Measurements from ENCODE around the gene SRP54. TPM values are rescaled to one million over a fixed set of nuclear protein-coding genes. Genes with fewer than 3 reads are reported as not detected.

Gene SRP54
- total RNA-seq, 1 donor from 2014 or later, result 74.0 TPM

DNA sequence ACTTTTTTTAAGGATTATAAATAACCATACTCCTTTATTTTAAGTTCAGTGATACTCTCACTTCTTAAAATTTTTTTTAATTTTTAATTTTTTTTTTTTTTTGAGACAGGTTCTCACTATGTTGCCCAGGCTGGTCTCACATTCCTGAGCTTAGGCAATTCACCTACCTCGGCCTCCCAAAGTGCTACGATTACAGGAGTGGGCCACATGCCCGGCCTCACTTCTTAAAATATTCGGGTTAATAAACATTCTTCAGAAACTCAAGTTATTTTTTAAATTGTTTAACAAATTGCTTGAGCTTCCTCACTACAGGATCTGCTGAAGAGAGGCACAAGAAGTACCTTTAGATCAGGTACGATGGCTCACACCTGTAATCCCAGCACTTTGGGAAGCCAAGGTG is 4.3 kb upstream of the SRP54 start:
- DNase-seq (ENCODE audit: low read depth) (no peak), FAIRE-seq (no peak)
- Histone ChIP-seq H4K20me1 (ENCODE audit: insufficient read depth, low read length) (no peaks in the 10 kb centered on the region), H2AFZ (ENCODE audit: low read depth, low read length) (no peak overlapping the region), H3K9me3 (ENCODE audit: insufficient read depth, low read depth, low read length) (no peaks in the 10 kb centered on the region), H3K27me3 (ENCODE audit: insufficient read depth, low read length) (no peaks in the 10 kb centered on the region), H3K4me1 (ENCODE audit: insufficient read depth, low read length) (no peaks in the 10 kb centered on the region), H3K4me2 (ENCODE audit: low read length) (no peak overlapping the region), H3K36me3 (ENCODE audit: insufficient read depth, low read length) (no peaks in the 10 kb centered on the region), H3K4me3 (ENCODE audit: insufficient read depth, low read depth, low read length) (no peak overlapping the region), H3K27ac (ENCODE audit: low read depth, low read length) (no peak overlapping the region), H3K9ac (ENCODE audit: low read length) (no peak overlapping the region), H3K79me2 (ENCODE audit: insufficient read depth, low read length) (peaks cover 50% of the 10 kb centered on the region)
- Mint-ChIP-seq H3K27me3 (ENCODE audit: low read depth, unreplicated experiment) (no peaks in the 10 kb centered on the region), H3K9me3 (ENCODE audit: unreplicated experiment) (no peaks in the 10 kb centered on the region), H3K27ac (ENCODE audit: unreplicated experiment) (no peak overlapping the region), H3K36me3 (ENCODE audit: low read depth, unreplicated experiment) (no peaks in the 10 kb centered on the region), H3K4me1 (ENCODE audit: low read depth, unreplicated experiment) (no peaks in the 10 kb centered on the region), H3K4me3 (ENCODE audit: unreplicated experiment) (no peak overlapping the region)
- TF ChIP-seq, protein P1, sequence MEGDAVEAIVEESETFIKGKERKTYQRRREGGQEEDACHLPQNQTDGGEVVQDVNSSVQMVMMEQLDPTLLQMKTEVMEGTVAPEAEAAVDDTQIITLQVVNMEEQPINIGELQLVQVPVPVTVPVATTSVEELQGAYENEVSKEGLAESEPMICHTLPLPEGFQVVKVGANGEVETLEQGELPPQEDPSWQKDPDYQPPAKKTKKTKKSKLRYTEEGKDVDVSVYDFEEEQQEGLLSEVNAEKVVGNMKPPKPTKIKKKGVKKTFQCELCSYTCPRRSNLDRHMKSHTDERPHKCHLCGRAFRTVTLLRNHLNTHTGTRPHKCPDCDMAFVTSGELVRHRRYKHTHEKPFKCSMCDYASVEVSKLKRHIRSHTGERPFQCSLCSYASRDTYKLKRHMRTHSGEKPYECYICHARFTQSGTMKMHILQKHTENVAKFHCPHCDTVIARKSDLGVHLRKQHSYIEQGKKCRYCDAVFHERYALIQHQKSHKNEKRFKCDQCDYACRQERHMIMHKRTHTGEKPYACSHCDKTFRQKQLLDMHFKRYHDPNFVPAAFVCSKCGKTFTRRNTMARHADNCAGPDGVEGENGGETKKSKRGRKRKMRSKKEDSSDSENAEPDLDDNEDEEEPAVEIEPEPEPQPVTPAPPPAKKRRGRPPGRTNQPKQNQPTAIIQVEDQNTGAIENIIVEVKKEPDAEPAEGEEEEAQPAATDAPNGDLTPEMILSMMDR (IDR thresholded peaks at IDR 0.05; ENCODE audit: insufficient read depth, low read depth, low read length), result no peak
- no peak for TF ChIP-seq EZH2 (IDR thresholded peaks at IDR 0.05; ENCODE audit: insufficient read depth, low read length)

DNA sequence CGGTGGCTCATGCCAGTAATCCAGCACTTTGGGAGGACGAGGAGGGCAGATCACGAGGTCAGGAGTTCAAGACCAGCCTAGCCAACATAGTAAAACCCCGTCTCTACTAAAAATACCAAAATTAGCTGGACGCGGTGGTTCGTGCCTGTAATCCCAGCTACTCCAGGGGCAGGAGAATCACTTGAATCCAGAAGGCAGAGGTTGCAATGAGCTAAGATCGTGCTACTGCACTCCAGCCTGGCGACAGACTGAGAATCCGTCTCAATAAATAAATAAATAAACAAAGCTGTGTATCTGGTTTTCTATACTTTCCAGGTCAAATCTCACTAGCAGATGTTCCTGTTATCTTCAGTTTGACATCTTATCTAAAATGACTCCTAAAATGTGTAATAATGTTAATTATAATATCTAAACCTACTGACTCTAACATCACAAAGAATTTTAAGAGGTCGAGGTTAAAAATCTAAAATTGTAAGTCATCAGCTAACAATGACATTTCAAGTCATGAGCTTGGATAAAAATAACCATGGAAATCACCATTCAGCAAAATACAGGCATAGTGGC is 2.4 kb upstream of the SRP54 start:
- no peak for FAIRE-seq
- peak overlapping the region; percentile 99 for H3K27ac ChIP-seq (ENCODE audit: low read depth, low read length)
- H3K9ac ChIP-seq (ENCODE audit: low read length), result peak overlapping the region; percentile 95

More for the DNA sequence above, 2.4 kb upstream of the SRP54 start:
- Mint-ChIP-seq H3K4me1 (ENCODE audit: low read depth, unreplicated experiment) (peaks cover 9% of the 10 kb centered on the region), H3K36me3 (ENCODE audit: low read depth, unreplicated experiment) (no peaks in the 10 kb centered on the region), H3K9me3 (ENCODE audit: unreplicated experiment) (no peaks in the 10 kb centered on the region), H3K27ac (ENCODE audit: unreplicated experiment) (no peak overlapping the region), H3K27me3 (ENCODE audit: low read depth, unreplicated experiment) (no peaks in the 10 kb centered on the region), H3K4me3 (ENCODE audit: unreplicated experiment) (no peak overlapping the region)
- H3K9me3 ChIP-seq (ENCODE audit: insufficient read depth, low read depth, low read length), result no peaks in the 10 kb centered on the region
- H3K4me3 ChIP-seq (ENCODE audit: insufficient read depth, low read depth, low read length), result peak overlapping the region; percentile 91
- no peak for DNase-seq (ENCODE audit: low read depth)
- peaks cover 17% of the 10 kb centered on the region for H4K20me1 ChIP-seq (ENCODE audit: insufficient read depth, low read length)
- peaks cover 56% of the 10 kb centered on the region for H3K79me2 ChIP-seq (ENCODE audit: insufficient read depth, low read length)
- no peaks in the 10 kb centered on the region for H3K27me3 ChIP-seq (ENCODE audit: insufficient read depth, low read length)
- TF ChIP-seq, protein P1 (IDR thresholded peaks at IDR 0.05; ENCODE audit: insufficient read depth, low read depth, low read length), result no peak
- no peak for TF ChIP-seq EZH2 (IDR thresholded peaks at IDR 0.05; ENCODE audit: insufficient read depth, low read length)
- peak overlapping the region; percentile 91 for H3K4me2 ChIP-seq (ENCODE audit: low read length)
- peaks cover 3% of the 10 kb centered on the region for H3K36me3 ChIP-seq (ENCODE audit: insufficient read depth, low read length)
- H2AFZ ChIP-seq (ENCODE audit: low read depth, low read length), result peak overlapping the region; percentile 90
- H3K4me1 ChIP-seq (ENCODE audit: insufficient read depth, low read length), result peaks cover 5% of the 10 kb centered on the region
